OCI-LY7 (cell line): ENCODE measurements around the gene NTRK1.

Experiments used
- EZH2phosphoT487 ChIP-seq: fragments of 200-600 bp; sonication (generic); IDR thresholded peaks from 2 replicates; pipeline ENCODE4 v1.6.1; 2018; ENCODE audit warnings: low read depth, borderline replicate concordance, mild to moderate bottlenecking, mixed run types, antibody characterized with exemption, low read length, moderate library complexity, mixed read lengths
- TF ChIP-seq, protein P1 (sequence below): fragments of 200-600 bp; sonication (generic); conservative IDR thresholded peaks from 2 replicates; pipeline ENCODE4 v1.5.1; 2014; ENCODE audit warnings: mild to moderate bottlenecking, antibody characterized with exemption, low read length, moderate library complexity, mixed read lengths

DNA sequence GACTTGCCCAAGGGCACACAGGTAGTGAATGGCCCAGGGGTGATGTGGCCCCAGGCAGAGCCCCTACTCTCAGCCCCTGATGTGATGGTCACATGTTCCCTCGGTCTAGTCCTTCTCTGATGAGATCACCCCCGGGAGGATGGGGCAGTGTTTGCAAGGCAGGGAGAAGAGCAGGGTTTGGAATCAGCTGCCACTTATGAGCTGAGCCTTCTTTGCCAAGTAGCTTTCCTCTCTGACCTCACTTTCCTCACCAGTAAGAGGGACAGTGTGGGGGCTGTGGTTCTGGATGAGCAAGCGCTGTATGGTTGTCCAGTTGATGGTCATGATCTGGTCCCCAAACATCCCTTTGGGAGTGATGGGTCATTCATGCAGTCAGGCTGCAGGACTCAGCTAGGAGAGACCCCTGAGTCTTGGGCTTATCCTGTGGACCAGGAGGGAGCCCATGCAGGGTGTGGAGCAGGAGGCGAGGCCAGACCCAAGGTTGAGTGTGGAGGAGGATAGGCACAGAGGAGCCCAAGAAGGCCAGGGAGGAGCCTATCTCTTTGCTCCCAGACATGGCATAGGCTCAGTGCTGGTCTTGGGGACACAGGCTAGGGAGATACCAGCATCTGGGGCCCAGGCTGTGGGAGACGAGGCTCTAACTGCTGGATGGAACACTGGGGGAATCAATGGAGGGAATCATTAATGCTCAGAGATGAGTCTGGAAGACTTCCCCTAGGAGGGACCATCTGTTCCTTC, 16.9 kb downstream of the NTRK1 start:
- TF ChIP-seq, protein P1, sequence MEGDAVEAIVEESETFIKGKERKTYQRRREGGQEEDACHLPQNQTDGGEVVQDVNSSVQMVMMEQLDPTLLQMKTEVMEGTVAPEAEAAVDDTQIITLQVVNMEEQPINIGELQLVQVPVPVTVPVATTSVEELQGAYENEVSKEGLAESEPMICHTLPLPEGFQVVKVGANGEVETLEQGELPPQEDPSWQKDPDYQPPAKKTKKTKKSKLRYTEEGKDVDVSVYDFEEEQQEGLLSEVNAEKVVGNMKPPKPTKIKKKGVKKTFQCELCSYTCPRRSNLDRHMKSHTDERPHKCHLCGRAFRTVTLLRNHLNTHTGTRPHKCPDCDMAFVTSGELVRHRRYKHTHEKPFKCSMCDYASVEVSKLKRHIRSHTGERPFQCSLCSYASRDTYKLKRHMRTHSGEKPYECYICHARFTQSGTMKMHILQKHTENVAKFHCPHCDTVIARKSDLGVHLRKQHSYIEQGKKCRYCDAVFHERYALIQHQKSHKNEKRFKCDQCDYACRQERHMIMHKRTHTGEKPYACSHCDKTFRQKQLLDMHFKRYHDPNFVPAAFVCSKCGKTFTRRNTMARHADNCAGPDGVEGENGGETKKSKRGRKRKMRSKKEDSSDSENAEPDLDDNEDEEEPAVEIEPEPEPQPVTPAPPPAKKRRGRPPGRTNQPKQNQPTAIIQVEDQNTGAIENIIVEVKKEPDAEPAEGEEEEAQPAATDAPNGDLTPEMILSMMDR, result no peak
- no peak for TF ChIP-seq EZH2phosphoT487
